ENCODE measurements around the gene LSM7. TPM values are rescaled to one million over a fixed set of nuclear protein-coding genes. Genes with fewer than 3 reads are reported as not detected.

The LSM7 gene
- total RNA-seq, 1 donor from 2014 or later, result 58.2 TPM

DNA sequence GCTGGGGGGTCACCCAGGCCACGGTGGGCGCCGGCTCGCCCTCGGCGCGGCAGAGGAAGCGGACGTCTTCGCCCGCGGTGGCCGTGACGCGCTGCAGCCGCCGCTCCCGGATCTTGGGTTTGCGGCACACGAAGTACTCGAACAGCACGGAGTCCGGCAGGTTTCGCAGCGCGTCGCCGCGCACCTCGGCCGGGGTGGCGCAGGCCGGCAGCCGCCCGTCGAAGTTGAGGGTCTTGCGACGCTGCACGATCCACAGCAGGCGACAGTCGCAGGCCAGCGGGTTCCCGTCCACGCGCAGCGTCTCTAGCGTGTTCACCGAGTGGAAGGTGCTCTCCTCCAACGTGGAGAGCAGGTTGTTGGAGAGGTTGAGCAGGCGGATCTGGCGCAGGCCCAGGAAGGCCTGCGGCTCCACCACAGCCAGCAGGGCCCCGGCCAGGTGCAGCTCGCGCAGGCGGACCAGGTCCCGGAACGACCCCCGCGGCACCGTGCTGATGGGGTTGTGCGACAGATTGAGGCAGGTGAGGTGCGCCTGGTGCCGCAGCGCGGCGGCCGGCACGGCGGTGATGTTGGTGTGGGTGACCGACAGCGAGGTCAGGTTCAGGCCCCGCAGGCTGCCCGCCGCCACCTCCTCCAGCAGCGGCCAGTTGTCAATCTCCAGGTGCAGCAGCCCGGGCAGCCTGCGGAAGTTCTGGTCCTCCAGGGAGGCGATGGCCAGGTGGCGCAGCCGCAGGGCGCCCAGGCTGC, 37.8 kb downstream of the LSM7 start:
- Histone ChIP-seq H3K27ac (peak overlapping the region; percentile 87), H3K4me3 (peak overlapping the region; percentile 54), H3K9me3 (no peaks in the 10 kb centered on the region), H3K4me1 (peaks cover 37% of the 10 kb centered on the region), H3K27me3 (ENCODE audit: low read depth) (peaks cover 56% of the 10 kb centered on the region), H3K36me3 (no peaks in the 10 kb centered on the region)
- TF ChIP-seq, protein P1, sequence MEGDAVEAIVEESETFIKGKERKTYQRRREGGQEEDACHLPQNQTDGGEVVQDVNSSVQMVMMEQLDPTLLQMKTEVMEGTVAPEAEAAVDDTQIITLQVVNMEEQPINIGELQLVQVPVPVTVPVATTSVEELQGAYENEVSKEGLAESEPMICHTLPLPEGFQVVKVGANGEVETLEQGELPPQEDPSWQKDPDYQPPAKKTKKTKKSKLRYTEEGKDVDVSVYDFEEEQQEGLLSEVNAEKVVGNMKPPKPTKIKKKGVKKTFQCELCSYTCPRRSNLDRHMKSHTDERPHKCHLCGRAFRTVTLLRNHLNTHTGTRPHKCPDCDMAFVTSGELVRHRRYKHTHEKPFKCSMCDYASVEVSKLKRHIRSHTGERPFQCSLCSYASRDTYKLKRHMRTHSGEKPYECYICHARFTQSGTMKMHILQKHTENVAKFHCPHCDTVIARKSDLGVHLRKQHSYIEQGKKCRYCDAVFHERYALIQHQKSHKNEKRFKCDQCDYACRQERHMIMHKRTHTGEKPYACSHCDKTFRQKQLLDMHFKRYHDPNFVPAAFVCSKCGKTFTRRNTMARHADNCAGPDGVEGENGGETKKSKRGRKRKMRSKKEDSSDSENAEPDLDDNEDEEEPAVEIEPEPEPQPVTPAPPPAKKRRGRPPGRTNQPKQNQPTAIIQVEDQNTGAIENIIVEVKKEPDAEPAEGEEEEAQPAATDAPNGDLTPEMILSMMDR (IDR thresholded peaks at IDR 0.05), result no peak
- peak in 1 of 2 donors; percentile 17 for ATAC-seq
- intact Hi-C loops (cut with DNase I), result no loop called here
- no peak for DNase-seq

DNA sequence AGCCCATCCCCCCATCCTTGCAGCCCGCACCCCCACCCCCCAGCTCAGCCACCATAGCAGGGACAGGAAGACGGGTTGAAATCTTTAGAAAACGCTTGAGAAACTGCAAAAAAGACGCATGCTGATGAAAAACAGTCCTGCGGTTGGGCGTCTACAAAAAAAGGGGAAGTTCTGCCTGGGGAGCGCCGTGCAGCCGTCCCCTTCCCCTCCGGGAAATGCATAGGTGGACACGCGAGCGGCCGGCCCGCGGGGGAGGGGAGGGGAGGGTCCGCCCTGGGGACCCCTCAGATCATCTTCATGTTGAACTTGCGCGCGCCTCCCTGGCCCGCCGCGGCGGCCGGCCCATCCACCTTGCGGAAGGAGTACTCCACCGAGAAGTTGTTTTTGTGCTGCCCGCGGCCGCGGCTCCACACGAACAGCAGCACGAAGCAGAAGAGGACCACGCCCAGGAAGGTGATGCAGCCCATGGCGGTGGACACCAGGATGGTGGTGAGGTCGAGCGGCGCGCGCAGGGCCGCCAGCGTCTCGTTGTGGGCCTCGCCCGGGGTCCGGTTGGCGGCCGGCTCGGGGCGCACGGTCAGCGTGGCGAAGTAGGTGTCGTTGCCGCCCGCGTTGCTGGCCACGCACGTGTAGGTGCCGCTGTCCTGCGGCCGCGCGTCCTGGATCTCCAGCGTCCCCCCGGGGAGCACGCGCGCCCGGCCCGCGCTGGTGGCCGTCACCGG, 38.5 kb downstream of the LSM7 start:
- peak; percentile 82 for DNase-seq
- peak overlapping the region; percentile 87 for H3K27ac ChIP-seq
- no peaks in the 10 kb centered on the region for H3K36me3 ChIP-seq
- H3K4me3 ChIP-seq, result peak overlapping the region; percentile 54
- TF ChIP-seq, protein P1 (IDR thresholded peaks at IDR 0.05), result no peak
- intact Hi-C loops (cut with DNase I), result no loop called here
- H3K9me3 ChIP-seq, result no peaks in the 10 kb centered on the region
- H3K27me3 ChIP-seq (ENCODE audit: low read depth), result peaks cover 56% of the 10 kb centered on the region
- ATAC-seq, result peak; percentile 61 to 64
- peaks cover 34% of the 10 kb centered on the region for H3K4me1 ChIP-seq

DNA sequence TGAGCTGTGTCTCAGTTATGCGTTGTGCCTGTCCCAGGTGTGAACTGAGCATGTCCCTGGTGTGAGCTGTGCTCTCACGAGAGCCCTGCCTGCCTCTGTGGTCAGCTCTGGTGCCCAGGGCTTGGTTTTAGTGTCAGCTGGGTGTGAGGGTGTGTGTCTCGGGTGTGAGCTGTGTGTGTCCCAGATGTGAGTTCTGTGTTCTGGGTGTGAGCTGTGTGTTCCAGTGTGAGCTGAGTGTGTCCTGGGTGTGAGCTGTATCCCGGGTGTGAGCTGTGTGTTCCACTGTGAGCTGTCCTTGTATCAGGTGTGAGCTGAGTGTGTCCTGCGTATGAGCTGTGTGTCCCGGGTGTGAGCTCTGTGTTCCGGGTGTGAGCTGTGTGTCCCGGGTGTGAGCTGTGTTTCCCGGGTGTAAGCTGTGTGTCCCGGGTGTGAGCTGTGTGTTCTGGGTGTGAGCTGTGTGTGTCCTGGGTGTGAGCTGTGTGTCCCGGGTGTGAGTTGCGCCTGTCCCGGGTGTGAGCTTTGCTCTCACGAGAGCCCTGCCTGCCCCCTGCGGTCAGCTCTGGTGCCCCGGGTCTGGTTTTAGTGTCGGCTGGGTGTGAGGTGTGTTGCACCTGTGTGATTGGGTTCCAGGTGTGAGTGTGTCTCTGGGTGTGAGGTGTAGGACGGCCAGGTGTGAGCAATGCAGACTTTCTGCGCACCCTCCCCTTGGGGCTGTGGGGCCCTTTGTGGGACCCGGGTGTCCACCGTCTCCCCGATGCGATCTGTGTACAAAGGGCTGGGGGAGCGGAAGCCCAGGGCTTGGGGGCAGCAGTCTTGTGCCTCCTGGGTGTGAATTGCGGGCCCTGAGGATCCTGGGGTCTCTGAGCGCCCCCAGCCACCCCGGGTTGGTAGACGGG, 39.3 kb downstream of the LSM7 start:
- Histone ChIP-seq H3K4me1 (peaks cover 30% of the 10 kb centered on the region), H3K9me3 (no peaks in the 10 kb centered on the region), H3K4me3 (peak overlapping the region; percentile 54), H3K27me3 (ENCODE audit: low read depth) (peaks cover 53% of the 10 kb centered on the region), H3K36me3 (no peaks in the 10 kb centered on the region), H3K27ac (peak overlapping the region; percentile 87)
- DNase-seq, result no peak
- TF ChIP-seq, protein P1 (IDR thresholded peaks at IDR 0.05), result no peak
- peak; percentile 4 to 10 for ATAC-seq
- intact Hi-C loops (cut with DNase I), result no loop called here

DNA sequence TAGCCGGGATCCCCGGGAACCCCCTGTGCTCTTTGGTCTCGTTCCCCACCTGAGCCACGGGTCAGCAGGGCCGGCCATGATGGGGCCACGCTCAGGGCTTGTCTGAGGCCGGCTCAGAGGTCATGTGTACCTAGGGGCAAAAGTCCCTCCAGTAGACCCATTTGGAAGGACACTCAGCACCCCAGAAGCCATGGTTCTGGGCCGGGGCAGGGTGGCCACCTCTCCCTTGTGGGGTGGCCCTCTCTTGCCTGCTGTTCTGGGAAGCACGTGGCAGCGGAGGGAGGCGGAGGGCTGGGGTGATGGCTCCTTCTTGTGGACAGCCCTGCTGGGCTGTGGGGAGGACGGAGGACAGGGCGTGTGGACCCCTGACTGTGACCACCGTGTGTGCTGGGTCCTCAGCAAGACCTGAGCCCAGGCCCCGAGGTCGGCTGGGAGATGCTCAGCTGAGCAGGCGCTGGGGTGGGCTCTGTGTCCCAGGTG, 40.0 kb downstream of the LSM7 start:
- peaks cover 49% of the 10 kb centered on the region for H3K27me3 ChIP-seq (ENCODE audit: low read depth)
- no peaks in the 10 kb centered on the region for H3K36me3 ChIP-seq
- peak overlapping the region; percentile 41 for H3K27ac ChIP-seq
- peaks cover 30% of the 10 kb centered on the region for H3K4me1 ChIP-seq
- TF ChIP-seq, protein P1 (IDR thresholded peaks at IDR 0.05), result no peak
- intact Hi-C loops (cut with DNase I), result no loop called here
- H3K4me3 ChIP-seq, result no peak overlapping the region
- DNase-seq (no peak), ATAC-seq (no peak)
- no peaks in the 10 kb centered on the region for H3K9me3 ChIP-seq

Data from lower lobe of right lung (tissue), 2 donors.